ENCODE measurements around the gene TRAPPC5.

DNA sequence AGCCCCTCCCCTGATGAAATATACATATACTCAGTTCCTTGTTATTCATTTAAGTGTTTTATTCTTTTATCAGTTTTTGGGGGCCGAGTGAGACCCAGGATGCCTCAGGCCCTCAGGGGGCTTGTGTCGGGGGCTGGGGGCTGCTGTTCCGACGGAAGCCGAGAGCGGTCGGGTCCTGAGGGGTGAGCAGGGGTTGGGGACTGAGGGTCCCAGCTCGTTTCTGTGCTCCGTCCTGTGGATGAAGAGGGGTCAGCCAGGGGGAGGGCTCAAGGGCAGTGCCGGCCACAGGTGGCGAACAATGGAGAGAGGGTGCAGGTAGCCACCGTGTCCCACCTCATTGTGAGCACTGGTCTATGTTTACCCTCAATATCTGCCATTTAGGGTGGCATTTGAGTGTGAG lies 49.1 kb upstream of the TRAPPC5 start:
- TF ChIP-seq ARNTL (CRISPR knock-in tag; IDR thresholded peaks at IDR 0.05; ENCODE audit: borderline replicate concordance, low read depth) (no peak), GLIS3 (CRISPR knock-in tag; IDR thresholded peaks at IDR 0.05) (no peak), CSDC2 (CRISPR knock-in tag; IDR thresholded peaks at IDR 0.05) (no peak), ZFP3 (CRISPR knock-in tag; IDR thresholded peaks at IDR 0.05) (no peak), ZFP30 (CRISPR knock-in tag; IDR thresholded peaks at IDR 0.05) (no peak), TOX (CRISPR knock-in tag; IDR thresholded peaks at IDR 0.05; ENCODE audit: borderline replicate concordance) (no peak), SNAI2 (CRISPR knock-in tag; IDR thresholded peaks at IDR 0.05) (no peak), BACH2 (CRISPR knock-in tag; IDR thresholded peaks at IDR 0.05; ENCODE audit: borderline replicate concordance) (no peak), ZNF70 (CRISPR knock-in tag; IDR thresholded peaks at IDR 0.05) (no peak), ZNF8 (CRISPR knock-in tag; IDR thresholded peaks at IDR 0.05) (no peak), RARB (CRISPR knock-in tag; IDR thresholded peaks at IDR 0.05) (no peak)
- TF ChIP-seq, protein P1, sequence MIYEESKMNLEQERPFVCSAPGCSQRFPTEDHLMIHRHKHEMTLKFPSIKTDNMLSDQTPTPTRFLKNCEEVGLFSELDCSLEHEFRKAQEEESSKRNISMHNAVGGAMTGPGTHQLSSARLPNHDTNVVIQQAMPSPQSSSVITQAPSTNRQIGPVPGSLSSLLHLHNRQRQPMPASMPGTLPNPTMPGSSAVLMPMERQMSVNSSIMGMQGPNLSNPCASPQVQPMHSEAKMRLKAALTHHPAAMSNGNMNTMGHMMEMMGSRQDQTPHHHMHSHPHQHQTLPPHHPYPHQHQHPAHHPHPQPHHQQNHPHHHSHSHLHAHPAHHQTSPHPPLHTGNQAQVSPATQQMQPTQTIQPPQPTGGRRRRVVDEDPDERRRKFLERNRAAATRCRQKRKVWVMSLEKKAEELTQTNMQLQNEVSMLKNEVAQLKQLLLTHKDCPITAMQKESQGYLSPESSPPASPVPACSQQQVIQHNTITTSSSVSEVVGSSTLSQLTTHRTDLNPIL (CRISPR knock-in tag; IDR thresholded peaks at IDR 0.05; ENCODE audit: low read depth): no peak
- TF ChIP-seq, protein P2, sequence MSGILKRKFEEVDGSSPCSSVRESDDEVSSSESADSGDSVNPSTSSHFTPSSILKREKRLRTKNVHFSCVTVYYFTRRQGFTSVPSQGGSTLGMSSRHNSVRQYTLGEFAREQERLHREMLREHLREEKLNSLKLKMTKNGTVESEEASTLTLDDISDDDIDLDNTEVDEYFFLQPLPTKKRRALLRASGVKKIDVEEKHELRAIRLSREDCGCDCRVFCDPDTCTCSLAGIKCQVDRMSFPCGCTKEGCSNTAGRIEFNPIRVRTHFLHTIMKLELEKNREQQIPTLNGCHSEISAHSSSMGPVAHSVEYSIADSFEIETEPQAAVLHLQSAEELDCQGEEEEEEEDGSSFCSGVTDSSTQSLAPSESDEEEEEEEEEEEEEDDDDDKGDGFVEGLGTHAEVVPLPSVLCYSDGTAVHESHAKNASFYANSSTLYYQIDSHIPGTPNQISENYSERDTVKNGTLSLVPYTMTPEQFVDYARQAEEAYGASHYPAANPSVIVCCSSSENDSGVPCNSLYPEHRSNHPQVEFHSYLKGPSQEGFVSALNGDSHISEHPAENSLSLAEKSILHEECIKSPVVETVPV (CRISPR knock-in tag; IDR thresholded peaks at IDR 0.05): no peak
